ES-I3 (cell line): ENCODE data around the gene GRIN3B.

Experiments
- H3K36me3 ChIP-seq: 2 replicates; pipeline ENCODE4 v1.6.1; 2013; ENCODE audit warnings: mild to moderate bottlenecking, low read length, control low read depth, moderate library complexity; ENCODE audit not compliant: insufficient read depth
- H3K4me1 ChIP-seq: 2 replicates; pipeline ENCODE4 v1.6.1; 2013; ENCODE audit warnings: mild to moderate bottlenecking, control low read depth, low read length; ENCODE audit not compliant: insufficient read depth
- H3K9ac ChIP-seq: 2 replicates; pipeline ENCODE4 v1.6.1; 2013; ENCODE audit warnings: low read depth, mild to moderate bottlenecking, low read length, moderate library complexity
- H3K9me3 ChIP-seq: 2 replicates; pipeline ENCODE4 v1.6.1; 2013; ENCODE audit warnings: mild to moderate bottlenecking, low read length, moderate library complexity; ENCODE audit not compliant: control insufficient read depth, insufficient read depth

GRIN3B gene

DNA sequence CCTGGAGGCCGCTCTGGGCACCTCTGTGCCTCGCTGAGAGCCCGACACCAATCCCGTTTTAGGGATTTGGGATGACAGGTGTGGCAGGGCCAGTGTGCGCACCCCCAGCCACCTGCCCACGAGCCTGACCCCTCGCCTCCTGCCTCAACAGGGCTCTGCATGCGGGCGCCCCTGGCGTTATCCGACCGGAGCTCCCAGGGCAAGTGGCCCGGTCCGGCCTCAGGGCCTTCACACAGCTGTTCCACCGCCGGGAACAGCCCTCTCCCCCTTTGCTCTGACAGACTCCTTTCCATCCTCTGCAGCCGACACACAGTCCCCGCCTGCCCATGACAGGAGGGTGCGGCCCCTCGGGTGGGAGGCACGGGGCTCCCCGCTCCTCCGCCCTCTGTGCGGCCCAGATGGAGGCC, 23.2 kb upstream of the GRIN3B start:
- H3K9ac ChIP-seq = no peak overlapping the region
- peaks cover 8% of the 10 kb centered on the region; the same call in 1 of the 2 replicates for H3K4me1 ChIP-seq
- 0 out of 2 replicates have a peak, but pooled peaks cover 3% of the 10 kb centered on the region for H3K36me3 ChIP-seq
- H3K9me3 ChIP-seq = no peaks in the 10 kb centered on the region

- Histone ChIP-seq H3K9ac (no peak overlapping the region), H3K4me1 (peaks cover 8% of the 10 kb centered on the region; the same call in 1 of the 2 replicates), H3K36me3 (no peaks in the 10 kb centered on the region), H3K9me3 (no peaks in the 10 kb centered on the region)
Observed at GRCh38 chr19:979318-979741, 20.9 kb upstream of the GRIN3B start.

GRCh38 chr19:980133-980998, 19.9 kb upstream of the GRIN3B start:
- H3K36me3 ChIP-seq = no peaks in the 10 kb centered on the region
- H3K4me1 ChIP-seq = peaks cover 8% of the 10 kb centered on the region; the same call in 1 of the 2 replicates
- peak overlapping the region; percentile 16; the same call in 1 of the 2 replicates for H3K9ac ChIP-seq
- no peaks in the 10 kb centered on the region for H3K9me3 ChIP-seq

DNA sequence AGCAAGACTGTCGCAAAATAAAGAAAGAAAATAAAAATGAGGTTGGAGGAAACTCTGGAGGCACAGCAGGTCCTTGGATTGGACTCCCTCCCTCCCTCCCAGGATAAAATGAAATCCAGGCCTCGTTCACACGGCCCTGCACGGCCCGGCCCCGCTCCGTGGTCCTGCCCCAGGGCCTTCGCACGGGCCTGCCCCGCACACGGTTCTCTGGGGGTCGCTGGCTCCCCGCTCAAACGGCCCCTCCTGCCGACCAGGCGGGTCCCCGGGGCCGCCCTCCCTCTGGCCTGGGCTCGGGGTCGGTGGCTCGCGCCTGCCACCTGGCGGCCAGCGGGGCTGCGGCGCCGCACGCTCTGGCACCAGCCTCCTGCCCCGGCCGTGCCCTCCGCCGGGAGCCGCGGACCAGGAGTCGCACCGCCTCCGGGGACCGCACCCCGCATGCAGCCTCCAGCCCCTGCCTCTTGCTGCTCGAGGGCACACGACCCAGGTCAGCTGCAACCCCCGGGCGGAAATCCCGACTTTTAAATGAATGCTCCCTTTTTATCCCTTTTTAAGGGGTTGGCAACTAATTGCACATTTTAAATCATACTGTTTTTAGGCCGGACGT, 17.6 kb upstream of the GRIN3B start:
- H3K9ac ChIP-seq = peak overlapping the region; percentile 31
- H3K4me1 ChIP-seq = peaks cover 8% of the 10 kb centered on the region; the same call in 1 of the 2 replicates
- no peaks in the 10 kb centered on the region for H3K36me3 ChIP-seq
- H3K9me3 ChIP-seq = no peaks in the 10 kb centered on the region

DNA sequence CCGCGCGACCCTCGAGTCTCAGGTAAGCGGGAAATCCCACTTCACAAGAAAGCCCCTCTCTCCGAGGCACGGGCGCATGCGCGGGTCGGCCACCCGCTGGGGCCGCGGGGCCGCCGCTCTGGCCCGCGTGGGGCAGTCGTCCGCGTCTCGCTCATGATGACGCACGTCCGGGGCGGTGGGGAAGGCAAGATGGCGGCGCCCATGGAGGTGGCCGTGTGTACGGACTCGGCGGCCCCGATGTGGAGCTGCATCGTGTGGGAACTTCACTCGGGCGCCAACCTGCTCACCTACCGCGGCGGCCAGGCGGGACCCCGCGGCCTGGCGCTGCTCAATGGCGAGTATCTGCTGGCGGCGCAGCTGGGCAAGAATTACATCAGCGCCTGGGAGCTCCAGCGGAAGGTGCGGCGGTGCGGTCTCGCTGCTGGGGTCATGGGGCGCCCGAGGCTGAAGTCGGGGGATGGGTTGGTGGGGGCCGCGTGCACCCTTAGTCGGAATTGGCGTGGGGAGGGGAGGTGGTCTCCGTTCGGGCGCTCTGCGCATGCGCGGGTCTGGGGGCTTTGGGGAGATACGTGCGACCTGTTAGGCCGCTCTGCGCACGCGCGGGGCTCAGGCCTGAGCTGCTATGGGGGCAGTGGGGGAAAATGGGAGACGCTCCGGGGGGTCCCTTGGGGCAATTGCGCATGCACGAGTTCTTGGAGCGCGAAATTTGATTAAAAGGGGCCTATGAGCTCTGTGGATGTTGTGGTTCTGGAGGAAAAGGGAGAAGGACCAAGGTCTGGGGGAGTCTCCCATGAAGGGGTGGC, 15.9 kb upstream of the GRIN3B start, which contains the start of gene WDR18:
WDR18 (plus strand) TSS at position 181 of the 803 bp plus-strand sequence; CDS start at position 190, 9 bp downstream.
- peak within 1 kb of the TSS; percentile 98 for H3K9ac ChIP-seq
- H3K36me3 ChIP-seq = no peaks in the 10 kb centered on the region
- peaks cover 5% of the 10 kb centered on the region; the same call in 1 of the 2 replicates for H3K4me1 ChIP-seq
- no peaks in the 10 kb centered on the region for H3K9me3 ChIP-seq

- H3K9me3 ChIP-seq = no peaks in the 10 kb centered on the region
Observed at GRCh38 chr19:986083-986482, 14.1 kb upstream of the GRIN3B start.

GRCh38 chr19:988081-988480, 12.1 kb upstream of the GRIN3B start:
- H3K36me3 ChIP-seq = no peaks in the 10 kb centered on the region
- peaks cover 8% of the 10 kb centered on the region; the same call in 1 of the 2 replicates for H3K4me1 ChIP-seq
- H3K9ac ChIP-seq = no peak overlapping the region
- H3K9me3 ChIP-seq = no peaks in the 10 kb centered on the region

More at GRCh38 chr19:986083-986482, 14.1 kb upstream of the GRIN3B start:
- H3K9ac ChIP-seq = no peak overlapping the region
- H3K36me3 ChIP-seq = no peaks in the 10 kb centered on the region
- peaks cover 8% of the 10 kb centered on the region; the same call in 1 of the 2 replicates for H3K4me1 ChIP-seq

DNA sequence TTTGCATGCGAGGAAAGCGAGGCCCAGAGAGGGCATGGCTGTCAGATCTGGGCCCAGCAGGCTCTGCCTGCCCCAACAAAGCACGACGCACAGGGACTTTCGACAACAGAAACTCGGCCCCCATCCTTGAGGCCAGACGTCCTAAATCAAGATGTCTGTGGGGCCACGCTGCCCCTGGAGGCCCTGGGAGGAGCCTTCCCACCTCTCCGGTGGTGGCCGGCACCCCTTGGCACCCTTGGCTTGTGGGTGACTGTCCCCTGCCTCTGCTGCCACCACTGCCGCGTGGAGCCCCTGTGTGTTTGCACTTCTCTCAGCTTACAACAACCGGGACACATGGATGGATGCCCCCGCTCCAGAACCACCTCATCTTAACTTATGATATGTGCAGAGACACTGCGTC, 11.7 kb upstream of the GRIN3B start:
- H3K9me3 ChIP-seq = no peaks in the 10 kb centered on the region
- no peaks in the 10 kb centered on the region; the same call in 1 of the 2 replicates for H3K36me3 ChIP-seq
- peaks cover 8% of the 10 kb centered on the region; the same call in 1 of the 2 replicates for H3K4me1 ChIP-seq
- no peak overlapping the region for H3K9ac ChIP-seq

DNA sequence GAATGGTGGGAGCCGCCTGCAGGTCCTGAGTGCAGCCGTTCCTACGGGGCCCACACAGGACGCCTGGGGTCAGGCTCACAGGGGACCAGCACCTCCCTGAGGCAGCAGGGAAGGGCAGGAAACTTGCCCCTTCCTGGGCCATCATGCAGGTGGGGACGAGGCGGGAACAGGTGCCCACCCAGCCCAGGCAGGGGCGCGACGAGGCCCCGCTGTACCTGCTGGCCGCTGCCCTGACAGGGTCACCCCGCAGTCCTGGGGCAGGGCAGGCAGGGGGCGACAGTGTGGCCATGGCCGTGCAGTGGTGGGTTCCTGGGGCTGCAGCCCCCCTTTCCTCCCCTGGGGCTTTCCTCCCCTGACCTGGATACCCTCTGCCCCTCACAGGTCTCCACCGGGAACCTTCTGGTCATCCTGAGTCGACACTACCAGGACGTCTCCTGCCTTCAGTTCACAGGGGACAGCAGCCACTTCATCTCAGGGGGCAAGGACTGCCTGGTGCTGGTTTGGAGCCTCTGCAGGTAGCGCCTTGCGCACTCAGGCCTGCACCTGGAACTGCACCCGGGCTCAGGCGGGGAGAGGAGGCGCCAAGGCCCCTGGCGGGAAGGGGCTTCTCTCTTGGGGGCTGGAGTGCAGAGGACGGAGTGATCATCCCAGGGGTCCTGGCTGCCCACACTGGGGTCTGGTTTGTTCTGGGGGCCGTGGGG, 10.7 kb upstream of the GRIN3B start:
- Histone ChIP-seq H3K4me1 (peaks cover 8% of the 10 kb centered on the region; the same call in 1 of the 2 replicates), H3K9me3 (no peaks in the 10 kb centered on the region), H3K9ac (no peak overlapping the region), H3K36me3 (no peaks in the 10 kb centered on the region; the same call in 1 of the 2 replicates)

GRCh38 chr19:990119-990571, 10.1 kb upstream of the GRIN3B start:
- Histone ChIP-seq H3K4me1 (peaks cover 8% of the 10 kb centered on the region; the same call in 1 of the 2 replicates), H3K9me3 (no peaks in the 10 kb centered on the region), H3K9ac (no peak overlapping the region), H3K36me3 (no peaks in the 10 kb centered on the region; the same call in 1 of the 2 replicates)

DNA sequence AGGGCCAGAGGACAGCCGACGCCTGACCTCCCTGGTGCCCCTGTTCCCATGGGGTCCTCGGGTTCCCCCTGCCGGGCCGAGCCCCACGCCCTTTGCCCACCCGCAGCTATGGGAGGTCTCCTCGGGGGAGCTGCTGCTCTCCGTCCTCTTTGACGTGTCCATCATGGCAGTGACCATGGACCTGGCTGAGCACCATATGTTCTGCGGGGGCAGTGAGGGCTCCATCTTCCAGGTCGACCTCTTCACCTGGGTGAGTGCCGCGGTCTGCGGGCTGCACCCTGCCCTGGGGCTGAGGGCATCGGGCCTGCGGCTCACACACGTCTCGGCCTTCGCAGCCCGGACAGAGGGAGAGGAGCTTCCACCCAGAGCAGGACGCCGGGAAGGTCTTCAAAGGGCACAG, 9.5 kb upstream of the GRIN3B start:
- H3K9me3 ChIP-seq = no peaks in the 10 kb centered on the region
- H3K9ac ChIP-seq = no peak overlapping the region
- peaks cover 8% of the 10 kb centered on the region; the same call in 1 of the 2 replicates for H3K4me1 ChIP-seq
- no peaks in the 10 kb centered on the region; the same call in 1 of the 2 replicates for H3K36me3 ChIP-seq

DNA sequence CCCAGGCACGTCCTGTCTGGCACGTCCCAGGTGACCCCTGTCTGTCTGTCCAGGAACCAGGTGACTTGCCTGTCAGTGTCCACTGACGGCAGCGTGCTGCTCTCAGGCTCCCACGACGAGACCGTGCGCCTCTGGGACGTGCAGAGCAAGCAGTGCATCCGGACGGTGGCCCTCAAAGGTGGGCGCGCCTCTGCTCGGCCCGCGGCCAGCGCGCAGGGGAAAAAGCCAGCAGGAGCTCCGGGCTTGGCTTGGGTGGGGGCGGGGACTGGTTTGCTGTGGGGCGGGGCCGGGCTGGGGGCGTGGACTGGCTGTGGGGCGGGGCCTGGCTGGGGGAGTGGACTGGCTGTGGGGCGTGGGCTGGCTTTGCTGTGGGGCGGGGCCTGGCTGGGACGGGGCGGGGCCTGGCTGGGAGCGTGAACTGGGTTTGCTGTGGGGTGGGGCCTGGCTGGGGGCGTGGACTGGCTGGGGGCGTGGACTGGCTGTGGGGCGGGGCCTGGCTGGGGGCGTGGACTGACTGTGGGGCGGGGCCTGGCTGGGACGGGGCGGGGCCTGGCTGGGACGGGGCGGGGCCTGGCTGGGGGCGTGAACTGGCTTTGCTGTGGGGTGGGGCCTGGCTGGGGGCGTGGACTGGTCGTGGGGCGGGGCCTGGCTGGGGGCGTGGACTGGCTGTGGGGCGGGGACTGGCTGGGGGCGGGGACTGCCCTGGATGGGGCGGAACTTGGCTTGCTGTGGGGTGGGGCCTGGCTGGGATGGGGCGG, 8.9 kb upstream of the GRIN3B start:
- Histone ChIP-seq H3K9me3 (no peaks in the 10 kb centered on the region), H3K9ac (no peak overlapping the region), H3K4me1 (peaks cover 8% of the 10 kb centered on the region; the same call in 1 of the 2 replicates), H3K36me3 (no peaks in the 10 kb centered on the region; the same call in 1 of the 2 replicates)
